Gastrocnemius medialis (tissue), 4 donors: ENCODE results near the gene DPRX.

Source experiments
- POLR2A ChIP-seq, 2 donors: fragments of 450-650 bp; IDR thresholded peaks; one replicate each; pipeline ENCODE4 v1.6.1; 2017; ENCODE audit warnings: antibody characterized with exemption in 2 of 2, mild to moderate bottlenecking in 2 of 2, moderate library complexity in 2 of 2
- TF ChIP-seq, protein P1 (sequence below), 5 experiments: fragments of 450-650 bp in 3 of 5; fragments of 200-600 bp in 2 of 5; sonication (generic) in 2 of 5; IDR thresholded peaks in 4 of 5; conservative IDR thresholded peaks in 1 of 5; 1 replicate in 4 of 5; 2 replicates in 1 of 5; pipeline ENCODE4 v1.5.1; 2016 to 2019; ENCODE audit warnings: antibody characterized with exemption in 5 of 5, mild to moderate bottlenecking in 3 of 5, moderate library complexity in 3 of 5

DNA sequence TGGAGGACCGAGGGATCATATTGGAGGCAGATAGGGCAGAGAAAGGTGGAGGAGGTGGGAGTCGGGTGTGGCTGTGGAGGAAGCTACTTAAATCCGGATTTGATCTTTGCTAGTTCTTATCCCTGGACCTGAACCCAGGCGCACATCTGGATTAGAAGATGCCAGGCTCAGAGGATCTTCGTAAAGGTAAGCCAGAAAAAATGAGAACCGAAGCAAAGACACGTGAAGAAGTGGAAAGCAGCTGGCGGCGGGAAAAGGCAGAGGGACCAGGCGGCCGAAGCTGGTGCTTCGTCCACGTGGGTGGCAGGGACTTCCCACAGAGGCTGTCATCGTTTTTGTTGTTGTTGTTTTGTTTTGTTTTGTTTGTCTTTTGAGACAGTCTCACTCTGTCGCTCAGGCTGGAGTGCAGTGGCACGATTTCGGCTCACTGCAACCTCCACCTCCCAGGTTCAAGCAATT lies at the start of gene DPRX:
- TF ChIP-seq, protein P1, sequence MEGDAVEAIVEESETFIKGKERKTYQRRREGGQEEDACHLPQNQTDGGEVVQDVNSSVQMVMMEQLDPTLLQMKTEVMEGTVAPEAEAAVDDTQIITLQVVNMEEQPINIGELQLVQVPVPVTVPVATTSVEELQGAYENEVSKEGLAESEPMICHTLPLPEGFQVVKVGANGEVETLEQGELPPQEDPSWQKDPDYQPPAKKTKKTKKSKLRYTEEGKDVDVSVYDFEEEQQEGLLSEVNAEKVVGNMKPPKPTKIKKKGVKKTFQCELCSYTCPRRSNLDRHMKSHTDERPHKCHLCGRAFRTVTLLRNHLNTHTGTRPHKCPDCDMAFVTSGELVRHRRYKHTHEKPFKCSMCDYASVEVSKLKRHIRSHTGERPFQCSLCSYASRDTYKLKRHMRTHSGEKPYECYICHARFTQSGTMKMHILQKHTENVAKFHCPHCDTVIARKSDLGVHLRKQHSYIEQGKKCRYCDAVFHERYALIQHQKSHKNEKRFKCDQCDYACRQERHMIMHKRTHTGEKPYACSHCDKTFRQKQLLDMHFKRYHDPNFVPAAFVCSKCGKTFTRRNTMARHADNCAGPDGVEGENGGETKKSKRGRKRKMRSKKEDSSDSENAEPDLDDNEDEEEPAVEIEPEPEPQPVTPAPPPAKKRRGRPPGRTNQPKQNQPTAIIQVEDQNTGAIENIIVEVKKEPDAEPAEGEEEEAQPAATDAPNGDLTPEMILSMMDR (IDR thresholded peaks at IDR 0.05 in 4 of 5, conservative IDR thresholded peaks at IDR 0.05 in 1 of 5), result no peak
- TF ChIP-seq POLR2A (IDR thresholded peaks at IDR 0.05), result no peak
